Vagina (tissue), 2 donors: ENCODE results near the gene BNC2. TPM values are rescaled to one million over a fixed set of nuclear protein-coding genes. Genes with fewer than 3 reads are reported as not detected.

Source experiments
- DNase-seq, 2 donors: peaks; one replicate each; pipeline ENCODE4 v3.0.0-alpha.2; 2017; ENCODE audit errors: extremely low spot score in 2 of 2
- H3K27ac ChIP-seq: fragments of 200-600 bp; sonication (generic); one replicate; pipeline ENCODE4 v1.5.1; 2019
- H3K27me3 ChIP-seq: fragments of 200-600 bp; sonication (generic); one replicate; pipeline ENCODE4 v1.5.1; 2019
- H3K36me3 ChIP-seq, 2 donors: fragments of 200-600 bp; sonication (generic); one replicate each; pipeline ENCODE4 v1.5.1; 2017 to 2019
- H3K4me1 ChIP-seq: fragments of 200-600 bp; sonication (generic); one replicate; pipeline ENCODE4 v1.5.1; 2019
- H3K4me3 ChIP-seq, 2 donors: fragments of 200-600 bp; sonication (generic); 1 replicate in 1 of 2; 2 replicates in 1 of 2; pipeline ENCODE4 v1.5.1; 2016 to 2019
- H3K9me3 ChIP-seq: fragments of 200-600 bp; sonication (generic); one replicate; pipeline ENCODE4 v1.5.1; 2019
- CTCF ChIP-seq, 3 experiments: fragments of 450-650 bp in 2 of 3; fragments of 200-600 bp in 1 of 3; sonication (generic) in 1 of 3; IDR thresholded peaks; one replicate each; pipeline ENCODE4 v1.5.1; 2017 to 2019; ENCODE audit warnings: antibody characterized with exemption in 3 of 3, mild to moderate bottlenecking in 2 of 3, moderate library complexity in 2 of 3
- POLR2A ChIP-seq, 2 donors: fragments of 450-650 bp; IDR thresholded peaks; one replicate each; pipeline ENCODE4 v1.6.1; 2017; ENCODE audit warnings: antibody characterized with exemption in 2 of 2, mild to moderate bottlenecking in 2 of 2, moderate library complexity in 2 of 2
- POLR2AphosphoS5 ChIP-seq, 2 donors: sonication (generic); formaldehyde crosslinking; IDR thresholded peaks; one replicate each; pipeline ENCODE4 v1.9.0; 2017; ENCODE audit warnings: antibody characterized with exemption in 2 of 2, mild to moderate bottlenecking in 2 of 2, low read depth in 1 of 2; ENCODE audit not compliant: insufficient read depth in 1 of 2
- intact Hi-C: fragments of 100-400 bp; cut with DNase I; formaldehyde crosslinking; loops from one replicate; pipeline ENCODE4 v1.15.1; 2023
- total RNA-seq: library from RNA; depleted of rRNA; stranded (reverse); fragments of >200 nt; gene quantifications from one replicate; pipeline ENCODE4 v1.2.3, GENCODE V29; 2016

Gene BNC2
- total RNA-seq, 1 donor from 2014 or later, result 33.9 TPM

- TF ChIP-seq CTCF (IDR thresholded peaks at IDR 0.05) (no peak), POLR2AphosphoS5 (IDR thresholded peaks at IDR 0.05; ENCODE audit: insufficient read depth in 1 of 2, low read depth in 1 of 2) (no peak), POLR2A (IDR thresholded peaks at IDR 0.05) (no peak)
- H3K4me1 ChIP-seq, result no peaks in the 10 kb centered on the region
- H3K27me3 ChIP-seq, result no peaks in the 10 kb centered on the region
- H3K9me3 ChIP-seq, result no peaks in the 10 kb centered on the region
- H3K36me3 ChIP-seq, result no peaks in the 10 kb centered on the region
- H3K27ac ChIP-seq, result no peak overlapping the region
- intact Hi-C loops, result no loop called here
- H3K4me3 ChIP-seq, result no peak overlapping the region
- DNase-seq, result no peak
Measured at GRCh38 chr9:16689351-16689938, 181.0 kb downstream of the BNC2 start.

GRCh38 chr9:16688814-16689213 lies 181.7 kb downstream of the BNC2 start:
- DNase-seq, result no peak
- intact Hi-C loops, result no loop called here
- Histone ChIP-seq H3K27me3 (no peaks in the 10 kb centered on the region), H3K9me3 (no peaks in the 10 kb centered on the region), H3K4me3 (no peak overlapping the region), H3K36me3 (no peaks in the 10 kb centered on the region), H3K27ac (no peak overlapping the region), H3K4me1 (no peaks in the 10 kb centered on the region)
- TF ChIP-seq POLR2AphosphoS5 (IDR thresholded peaks at IDR 0.05; ENCODE audit: insufficient read depth in 1 of 2, low read depth in 1 of 2) (no peak), POLR2A (IDR thresholded peaks at IDR 0.05) (no peak), CTCF (IDR thresholded peaks at IDR 0.05) (no peak)

GRCh38 chr9:16687678-16688369 lies 182.6 kb downstream of the BNC2 start:
- intact Hi-C loops, result no loop called here
- H3K9me3 ChIP-seq, result no peaks in the 10 kb centered on the region
- TF ChIP-seq CTCF (IDR thresholded peaks at IDR 0.05), result no peak
- TF ChIP-seq POLR2A (IDR thresholded peaks at IDR 0.05), result no peak
- no peak for TF ChIP-seq POLR2AphosphoS5 (IDR thresholded peaks at IDR 0.05; ENCODE audit: insufficient read depth in 1 of 2, low read depth in 1 of 2)
- no peaks in the 10 kb centered on the region for H3K27me3 ChIP-seq
- H3K4me3 ChIP-seq, result no peak overlapping the region
- H3K27ac ChIP-seq, result no peak overlapping the region
- no peaks in the 10 kb centered on the region for H3K36me3 ChIP-seq
- H3K4me1 ChIP-seq, result no peaks in the 10 kb centered on the region
- DNase-seq, result no peak

GRCh38 chr9:16683326-16683725 lies 187.1 kb downstream of the BNC2 start:
- Histone ChIP-seq H3K27ac (no peak overlapping the region), H3K27me3 (no peaks in the 10 kb centered on the region), H3K4me3 (no peak overlapping the region), H3K9me3 (no peaks in the 10 kb centered on the region), H3K4me1 (no peaks in the 10 kb centered on the region), H3K36me3 (no peaks in the 10 kb centered on the region)
- intact Hi-C loops, result no loop called here
- DNase-seq, result no peak
- no peak for TF ChIP-seq POLR2AphosphoS5 (IDR thresholded peaks at IDR 0.05; ENCODE audit: insufficient read depth in 1 of 2, low read depth in 1 of 2)
- no peak for TF ChIP-seq CTCF (IDR thresholded peaks at IDR 0.05)
- no peak for TF ChIP-seq POLR2A (IDR thresholded peaks at IDR 0.05)

GRCh38 chr9:16682273-16682672 lies 188.2 kb downstream of the BNC2 start:
- Histone ChIP-seq H3K4me1 (no peaks in the 10 kb centered on the region), H3K36me3 (no peaks in the 10 kb centered on the region), H3K27me3 (no peaks in the 10 kb centered on the region), H3K27ac (no peak overlapping the region), H3K4me3 (no peak overlapping the region), H3K9me3 (no peaks in the 10 kb centered on the region)
- intact Hi-C loops, result no loop called here
- no peak for DNase-seq
- TF ChIP-seq CTCF (IDR thresholded peaks at IDR 0.05) (no peak), POLR2A (IDR thresholded peaks at IDR 0.05) (no peak), POLR2AphosphoS5 (IDR thresholded peaks at IDR 0.05; ENCODE audit: insufficient read depth in 1 of 2, low read depth in 1 of 2) (no peak)
